Stimulated activated CD8-positive, alpha-beta memory T cell treated with anti-CD3 and anti-CD28 coated beads, Interleukin-4, amount 100 ng/mL, for 4 hours (primary cell): ENCODE results near the gene MMP1.

Experiments used
- DNase-seq, 2 donors: peaks; one replicate each; pipeline ENCODE4 v3.0.0-alpha.2; 2020; ENCODE audit warnings: low read depth in 2 of 2, low spot score in 1 of 2

The MMP1 gene

DNA sequence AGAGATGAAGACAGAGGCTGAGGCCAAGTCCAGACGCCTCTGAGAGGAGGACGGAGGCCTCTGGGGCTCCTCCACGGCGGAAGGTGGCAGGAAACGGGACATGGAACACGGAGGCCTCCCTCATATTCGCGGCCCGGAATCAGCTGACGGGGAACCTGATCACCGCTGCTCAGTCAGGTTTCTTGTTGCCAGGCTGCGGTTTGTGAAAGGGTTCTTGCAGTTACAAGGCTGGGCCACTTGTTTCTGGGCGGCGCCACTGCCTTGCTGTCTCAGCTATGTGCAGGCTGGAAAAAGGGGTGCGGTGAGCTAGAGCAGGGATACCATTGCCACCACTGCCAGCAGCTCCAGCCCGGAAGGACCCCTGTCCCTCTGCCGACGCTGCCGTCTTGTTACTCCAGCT is 10.0 kb upstream of the MMP1 start:
- no peak for DNase-seq

DNA sequence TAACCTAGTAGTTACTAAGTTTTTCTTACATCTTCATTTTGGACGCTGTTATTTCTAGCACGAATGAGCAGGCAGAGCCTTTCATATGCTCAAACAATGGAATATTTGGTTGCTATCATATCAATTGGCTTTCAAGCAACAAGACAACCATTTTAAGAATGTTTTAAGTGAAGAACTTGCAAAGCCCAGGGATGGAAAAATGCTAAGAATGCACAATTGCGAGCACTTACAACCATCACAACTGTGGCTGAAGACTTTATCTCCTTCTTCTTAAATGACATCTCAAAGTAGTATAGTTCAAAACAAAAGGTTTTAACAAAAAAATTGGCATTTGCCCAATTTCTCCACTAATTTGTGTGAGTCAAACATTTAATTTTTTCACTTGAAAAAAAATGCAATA is 8.3 kb upstream of the MMP1 start:
- no peak for DNase-seq

DNA sequence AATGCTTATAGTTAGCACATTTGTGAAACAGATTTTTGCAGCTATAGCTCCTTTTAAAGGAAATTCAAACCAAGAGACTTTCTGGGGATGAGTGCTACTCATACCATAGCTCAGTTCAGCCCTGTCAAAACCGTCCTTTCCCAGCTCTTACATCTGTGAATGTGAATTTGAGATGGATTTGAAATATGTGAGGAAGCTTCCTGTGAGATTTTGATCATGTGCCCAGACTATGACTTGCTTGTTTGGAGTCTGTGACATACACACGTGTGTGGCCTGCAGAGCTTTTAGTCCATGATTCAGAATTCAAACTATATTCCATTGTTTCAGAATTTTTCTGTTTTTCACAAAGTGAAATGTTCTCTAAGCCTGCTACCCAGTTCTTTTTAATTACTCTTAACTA is 4.4 kb upstream of the MMP1 start:
- no peak for DNase-seq

DNA sequence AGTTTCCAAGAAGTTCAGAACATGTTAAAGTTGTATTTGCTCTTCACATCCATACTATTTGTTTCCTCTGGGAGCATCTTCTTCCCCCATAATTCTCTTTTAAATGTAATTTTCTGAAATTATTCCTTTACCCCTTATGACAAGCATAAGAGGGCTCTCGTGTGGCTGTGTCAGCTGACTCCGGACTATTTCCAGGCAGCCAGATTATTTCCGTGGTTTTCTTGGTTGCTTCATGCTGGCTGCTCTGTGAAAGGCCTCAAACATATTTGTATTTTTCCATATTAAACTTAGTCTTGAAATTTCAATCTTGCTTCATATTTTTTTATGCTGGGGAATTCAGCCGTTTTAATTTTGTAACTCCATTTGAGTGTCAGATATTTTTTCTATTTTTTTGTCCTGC is 2.8 kb upstream of the MMP1 start:
- DNase-seq, result no peak

DNA sequence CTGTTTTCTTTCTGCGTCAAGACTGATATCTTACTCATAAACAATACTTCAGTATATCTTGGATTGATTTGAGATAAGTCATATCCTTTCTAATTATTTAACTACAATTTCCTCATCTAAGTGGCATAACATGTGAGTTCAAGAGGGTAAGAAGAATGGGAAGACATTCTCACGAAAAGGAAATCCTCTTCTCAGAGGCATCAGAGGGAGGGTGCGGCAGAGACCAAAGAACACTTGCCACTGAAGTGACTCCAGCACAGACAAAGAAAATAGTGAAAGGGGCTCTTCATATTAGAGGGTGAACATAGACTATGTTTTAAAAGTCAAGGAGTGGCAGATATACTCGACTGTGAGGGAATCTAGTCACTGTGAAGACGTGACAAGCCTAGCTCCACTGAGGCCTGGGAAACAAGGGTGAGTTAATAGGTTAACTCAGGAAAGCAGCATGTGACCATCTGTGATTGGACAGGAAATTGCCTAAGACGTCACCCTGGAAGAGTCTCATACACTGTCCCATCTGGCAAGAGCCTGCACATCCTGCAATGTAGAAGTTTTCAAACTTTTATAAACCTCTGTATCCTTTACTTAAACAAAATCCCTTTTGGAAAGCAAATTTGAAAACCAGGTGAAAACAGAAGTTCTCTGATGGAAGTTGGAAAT is 1.9 kb upstream of the MMP1 start:
- DNase-seq, result no peak

DNA sequence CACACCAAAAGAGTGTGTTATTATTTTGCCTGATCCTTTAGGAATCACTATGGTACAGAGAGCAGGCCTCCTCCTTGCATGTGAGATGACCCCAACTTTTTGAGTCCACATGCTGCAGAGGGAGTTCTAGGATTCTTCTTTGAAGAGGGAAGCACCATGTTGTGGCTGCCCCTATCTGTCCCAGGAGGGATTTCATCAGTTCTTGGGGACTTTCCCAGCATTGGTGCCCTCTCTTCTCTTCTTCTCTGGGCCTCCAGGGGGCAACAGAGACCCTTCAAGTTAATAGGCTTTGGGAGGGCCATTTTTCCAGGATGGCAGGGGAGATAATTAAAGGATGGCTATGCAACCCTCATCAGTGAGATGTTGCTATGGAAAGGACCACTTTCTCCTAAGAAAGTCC is 3.6 kb downstream of the MMP1 start:
- no peak for DNase-seq

DNA sequence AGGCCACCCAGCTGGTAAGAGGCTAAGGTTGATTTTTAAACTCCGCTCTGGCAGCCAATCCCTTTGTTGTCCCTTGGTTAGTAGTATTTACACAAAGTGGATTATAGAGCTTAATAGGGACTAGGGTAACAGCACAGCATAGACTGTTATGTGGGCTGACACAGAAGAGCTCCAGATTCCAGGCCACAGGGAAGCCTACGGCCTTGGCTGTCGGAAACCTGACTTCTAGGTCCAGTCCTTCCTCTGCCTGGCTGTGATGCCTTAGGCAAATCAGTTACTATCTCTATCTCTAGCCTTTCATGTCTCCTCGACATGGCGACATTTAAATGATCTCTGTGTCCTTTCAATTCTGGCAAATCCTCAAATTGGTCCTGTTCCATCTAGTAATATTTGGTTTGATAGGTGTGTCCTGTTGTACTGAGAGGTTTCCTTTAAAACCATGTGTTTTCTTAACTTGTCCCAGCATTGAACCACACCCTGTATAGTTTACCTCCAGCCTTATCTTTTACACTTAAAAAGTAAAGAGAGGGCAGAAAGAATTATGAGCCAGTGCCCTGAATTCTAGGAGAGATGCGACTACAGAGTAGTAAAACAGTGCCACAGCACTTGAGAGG is 4.2 kb downstream of the MMP1 start:
- DNase-seq, result no peak

DNA sequence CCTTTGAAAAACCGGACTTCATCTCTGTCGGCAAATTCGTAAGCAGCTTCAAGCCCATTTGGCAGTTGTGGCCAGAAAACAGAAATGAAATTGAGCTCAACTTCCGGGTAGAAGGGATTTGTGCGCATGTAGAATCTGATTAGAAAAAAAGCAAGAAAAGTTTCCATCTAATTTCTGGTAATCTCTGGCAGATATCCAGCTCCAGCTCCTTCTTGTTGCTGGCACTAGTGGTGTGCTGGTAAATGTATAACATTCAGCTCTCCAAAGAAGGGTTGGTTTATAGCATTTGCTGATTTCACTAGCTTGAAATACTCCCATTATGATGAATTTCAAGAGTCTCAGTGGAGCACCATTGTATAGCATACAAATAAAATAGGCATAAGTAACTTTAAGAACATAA is 5.4 kb downstream of the MMP1 start:
- DNase-seq, result no peak

DNA sequence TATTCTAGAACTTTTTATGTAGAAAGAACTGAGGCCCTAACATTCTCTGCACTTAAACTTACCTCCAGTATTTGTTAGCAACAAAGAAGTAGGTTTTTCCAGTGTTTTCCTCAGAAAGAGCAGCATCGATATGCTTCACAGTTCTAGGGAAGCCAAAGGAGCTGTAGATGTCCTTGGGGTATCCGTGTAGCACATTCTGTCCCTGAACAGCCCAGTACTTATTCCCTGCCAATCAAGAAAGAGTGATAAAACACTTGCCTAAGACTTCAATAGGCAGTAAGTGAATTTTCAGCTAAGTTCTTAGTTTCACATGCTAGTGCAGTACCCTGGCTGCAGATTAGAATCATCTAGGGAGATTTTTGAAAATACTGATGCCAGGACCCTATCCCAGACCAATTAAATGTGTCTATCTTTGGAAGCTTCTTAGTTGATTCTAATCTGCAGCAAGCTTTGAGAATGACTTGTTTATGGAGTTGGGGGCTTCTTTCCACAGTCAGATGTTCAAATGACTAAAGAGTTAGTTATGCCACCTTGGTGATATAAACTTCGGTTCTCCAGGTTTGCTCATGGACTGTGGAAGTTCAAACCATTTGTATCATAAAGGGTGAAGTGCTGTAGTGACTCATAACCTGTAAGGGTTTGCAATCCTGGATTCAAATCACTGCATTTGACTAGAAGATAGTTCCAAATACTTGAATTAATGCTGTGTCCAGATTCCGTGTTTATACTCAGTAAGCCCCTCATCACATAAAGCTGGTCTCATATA is 6.5 kb downstream of the MMP1 start:
- DNase-seq, result no peak

DNA sequence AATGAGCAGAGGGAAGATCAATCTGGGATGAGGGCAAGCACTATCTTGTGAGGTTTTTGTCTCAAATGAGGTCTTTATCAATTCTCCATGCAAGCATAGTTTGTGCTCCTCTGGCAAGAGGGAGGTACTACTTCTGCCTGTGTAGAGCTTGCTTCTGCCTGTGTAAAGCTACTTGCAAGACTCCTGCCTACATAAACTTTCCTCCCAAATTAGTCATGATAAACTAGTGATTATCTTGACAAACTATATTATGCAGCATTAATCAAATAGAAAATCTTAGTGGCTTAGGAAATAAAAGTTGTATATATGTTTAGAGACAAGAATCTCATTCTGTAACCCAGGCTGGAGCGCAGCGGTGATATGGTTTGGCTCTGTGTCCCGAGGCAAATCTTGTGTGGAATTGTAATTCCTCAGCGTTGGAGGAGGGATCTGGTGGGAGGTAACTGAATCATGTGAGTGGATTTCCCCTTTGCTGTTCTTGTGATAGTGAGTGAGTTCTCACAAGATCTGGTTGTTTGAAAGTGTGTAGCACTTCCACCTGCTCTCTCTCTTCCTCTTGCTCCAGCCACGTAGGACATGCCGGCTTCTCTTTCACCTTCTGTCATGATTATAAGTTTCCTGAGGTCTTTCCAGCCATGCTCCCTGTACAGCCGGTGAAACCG is 9.5 kb downstream of the MMP1 start:
- no peak for DNase-seq

DNA sequence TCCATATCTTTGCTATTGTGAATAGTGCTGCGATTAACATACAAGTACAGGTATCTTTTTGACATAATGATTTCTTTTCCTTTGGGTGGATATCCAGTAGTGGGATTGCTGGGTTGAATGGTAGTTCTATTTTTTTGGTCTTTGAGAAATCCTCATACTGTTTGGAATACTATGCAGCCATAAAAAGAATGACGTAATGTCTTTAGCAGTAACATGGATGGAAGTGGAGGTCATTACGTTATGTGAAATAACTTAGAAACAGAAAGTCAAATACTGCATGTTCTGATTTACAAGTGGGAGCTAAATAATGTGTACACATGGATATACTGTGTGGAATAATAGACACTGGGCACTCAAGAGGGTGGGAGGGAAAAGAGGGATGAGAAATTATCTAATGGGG is 13.6 kb downstream of the MMP1 start:
- DNase-seq, result no peak

DNA sequence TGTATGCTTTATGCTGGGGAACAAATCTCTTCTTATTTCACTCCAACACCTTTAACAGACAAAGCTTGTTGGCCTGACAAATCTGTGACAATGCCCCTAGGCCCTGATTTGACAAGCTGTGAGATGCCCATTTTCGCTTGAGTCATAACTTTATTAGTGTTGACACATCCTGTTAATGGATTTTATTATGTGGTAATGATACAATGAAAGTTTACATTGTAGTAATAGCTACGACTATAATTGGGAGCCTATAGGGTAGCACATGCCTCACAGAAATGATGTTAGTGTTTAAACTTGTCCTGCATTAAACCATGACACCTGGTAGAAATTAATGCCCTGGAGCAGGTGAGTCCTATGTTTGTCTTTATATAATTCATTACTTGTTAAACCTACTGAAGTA is 14.2 kb downstream of the MMP1 start:
- no peak for DNase-seq

DNA sequence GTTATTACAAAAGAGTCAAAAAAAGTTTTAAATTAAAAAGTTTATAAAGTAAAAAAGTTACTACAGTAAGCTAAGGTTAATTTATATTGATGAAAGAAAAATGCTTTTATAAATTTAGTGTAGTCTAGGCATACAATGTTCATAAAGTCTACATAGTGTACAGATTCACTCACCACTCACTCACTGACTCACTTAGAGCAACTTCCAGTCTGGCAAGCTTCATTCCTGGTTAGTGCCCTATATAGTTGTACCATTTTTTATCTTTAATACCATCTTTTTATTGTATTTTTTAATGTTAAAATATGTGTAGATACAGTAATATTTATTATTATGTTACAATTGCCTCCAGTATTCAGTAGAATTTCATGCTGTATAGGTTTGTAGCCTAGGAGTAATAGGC is 14.9 kb downstream of the MMP1 start:
- DNase-seq, result no peak

DNA sequence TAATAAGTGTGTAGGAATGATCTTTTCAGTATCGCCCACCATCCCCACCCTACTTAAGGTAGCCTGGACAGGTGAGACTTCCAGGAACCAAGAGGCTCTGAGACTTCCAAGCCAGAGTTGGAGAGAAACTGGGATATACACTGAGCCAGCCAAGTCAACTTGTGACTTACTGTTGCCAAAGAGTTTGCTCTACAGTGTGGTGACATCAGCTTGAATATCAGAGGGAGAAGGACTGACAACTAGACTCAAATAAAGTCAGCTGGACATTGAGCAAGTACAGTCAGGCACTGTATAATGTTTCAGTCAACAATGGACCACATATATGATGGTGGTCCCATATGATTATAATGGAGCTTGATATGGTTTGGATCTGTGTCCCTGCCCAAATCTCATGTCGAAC is 16.3 kb downstream of the MMP1 start:
- DNase-seq, result no peak

DNA sequence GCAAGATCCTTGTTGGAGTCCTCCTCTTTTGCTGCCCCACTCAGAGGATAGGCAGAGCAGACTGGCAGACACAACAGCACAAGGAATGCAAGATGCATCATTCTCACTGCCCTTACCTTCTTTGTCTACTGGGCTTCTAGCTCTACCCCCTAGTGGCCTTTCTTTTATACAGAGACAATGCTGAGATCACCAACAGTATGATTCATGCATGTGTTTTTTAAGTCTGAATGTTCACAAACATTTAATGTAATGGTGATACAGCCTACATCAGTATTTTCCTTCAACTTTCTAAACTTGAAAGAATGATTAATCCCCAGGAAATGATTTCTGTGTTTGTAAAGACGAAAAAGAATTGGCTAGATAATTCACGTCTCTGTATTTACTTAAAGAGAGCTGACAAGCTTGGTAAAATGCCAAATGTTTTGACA is 17.5 kb downstream of the MMP1 start, which contains the start of gene MMP10:
Gene MMP10 (minus strand): TSS at position 138 of the 428 bp plus-strand sequence. CDS start 37 bp downstream, at position 101.
- DNase-seq, result no peak

DNA sequence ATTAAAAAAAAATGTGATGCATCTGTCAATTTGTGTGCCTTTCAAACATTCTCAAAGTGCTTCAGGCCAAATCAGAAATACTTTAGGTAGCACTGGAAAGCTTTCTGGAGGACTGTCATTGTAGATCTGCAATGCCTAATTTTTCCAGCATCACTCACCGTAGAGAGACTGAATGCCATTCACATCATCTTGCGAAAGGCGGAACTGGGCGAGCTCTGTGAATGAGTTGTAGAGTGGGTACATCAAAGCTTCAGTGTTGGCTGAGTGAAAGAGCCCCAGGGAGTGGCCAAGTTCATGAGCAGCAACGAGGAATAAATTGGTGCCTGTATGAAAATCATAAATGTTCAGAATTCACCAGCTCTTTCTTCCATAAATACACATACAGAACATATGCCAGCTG is 21.5 kb downstream of the MMP1 start:
- no peak for DNase-seq

DNA sequence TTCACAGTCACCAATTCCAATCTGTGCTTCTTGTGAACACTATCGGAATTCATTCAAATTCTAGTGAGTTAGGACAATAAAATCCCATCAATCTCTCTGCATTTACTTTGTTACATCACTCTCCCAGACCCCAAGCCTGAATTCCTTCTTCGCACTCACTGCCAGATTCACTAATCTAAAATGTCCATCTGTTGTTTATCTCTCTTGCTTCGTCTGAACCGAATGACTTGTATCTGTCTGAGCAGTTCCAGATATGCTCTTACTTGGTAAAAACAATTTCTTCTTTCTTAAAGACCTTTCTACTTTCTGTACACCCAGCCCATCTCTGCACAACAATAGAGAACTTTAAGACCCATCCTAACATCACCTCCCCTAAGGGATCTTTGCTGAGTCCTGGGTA is 24.6 kb downstream of the MMP1 start:
- no peak for DNase-seq

DNA sequence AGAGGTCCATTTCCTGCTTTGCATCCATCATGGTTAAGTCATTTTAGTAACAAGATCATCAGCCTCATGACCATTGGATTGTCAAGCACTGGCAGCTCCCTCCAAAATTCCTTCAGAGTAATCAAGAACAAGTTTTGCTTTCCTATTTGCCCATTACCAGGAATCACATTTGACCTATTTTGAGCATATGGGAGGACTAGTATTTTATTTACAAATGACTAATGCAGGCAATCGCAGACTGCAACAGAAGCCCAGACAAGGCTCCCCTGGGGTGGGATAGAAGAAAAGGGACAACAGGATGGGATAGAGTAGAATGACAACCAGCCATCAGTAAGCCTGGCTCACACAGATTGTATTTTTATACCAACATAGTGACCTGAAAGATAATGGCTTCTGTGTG is 26.6 kb downstream of the MMP1 start:
- DNase-seq, result no peak

DNA sequence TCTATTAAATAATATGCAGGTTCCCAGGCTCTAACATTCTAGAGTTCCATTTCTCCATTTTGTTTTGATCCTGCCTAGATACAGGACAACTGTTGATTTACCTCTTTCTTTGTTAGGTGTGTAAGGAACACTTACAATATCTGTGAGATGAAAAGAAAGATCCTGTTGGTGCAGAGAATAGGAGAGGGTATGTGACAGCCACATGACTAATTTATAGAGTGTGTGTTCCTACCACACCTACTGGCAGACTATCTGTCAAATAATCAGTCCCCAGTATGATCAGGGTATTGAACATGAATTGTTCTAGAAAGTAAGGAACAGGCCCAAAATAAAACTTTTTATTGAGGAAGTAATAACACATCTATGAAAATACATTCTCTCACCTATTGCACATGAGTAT is 27.8 kb downstream of the MMP1 start:
- DNase-seq, result no peak

DNA sequence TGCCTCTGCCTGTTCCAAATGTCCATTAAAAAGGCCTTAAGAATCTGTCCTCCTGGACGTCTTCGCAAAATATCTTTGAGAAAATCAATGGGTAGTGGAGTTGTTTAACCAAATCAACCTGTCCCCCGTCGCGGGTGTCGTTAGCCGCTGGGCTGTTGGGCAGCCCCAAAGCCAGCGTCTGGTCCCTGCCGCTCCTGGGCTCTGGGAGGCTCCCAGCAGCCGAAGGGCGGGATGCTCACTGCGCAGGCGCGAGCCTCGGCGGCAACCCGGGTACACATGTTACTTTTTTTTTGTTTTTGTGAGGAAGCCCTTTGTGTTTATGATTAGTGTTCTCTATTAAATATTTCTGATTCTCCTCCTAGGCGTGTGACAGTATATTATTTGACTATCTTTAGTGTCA is 30.2 kb downstream of the MMP1 start:
- DNase-seq, result no peak

DNA sequence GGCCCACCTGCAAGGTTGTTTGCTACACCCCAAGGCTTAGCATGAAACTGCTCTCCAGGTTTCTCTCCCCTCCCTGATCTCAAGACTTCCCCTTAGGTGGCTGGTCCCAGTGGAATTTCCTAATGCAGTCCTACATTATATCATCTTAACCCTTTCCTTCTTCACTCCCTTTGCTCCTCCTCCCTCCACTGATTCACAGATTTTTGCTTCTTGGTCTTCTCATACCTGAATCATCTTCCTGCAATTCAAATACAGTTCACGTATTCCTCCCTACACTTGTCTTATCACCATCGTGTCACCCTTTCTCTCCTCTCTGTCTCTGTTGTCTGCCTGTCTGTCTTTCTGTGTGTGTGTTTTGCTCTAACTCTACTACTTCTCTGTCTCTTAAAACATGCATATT is 34.5 kb downstream of the MMP1 start:
- DNase-seq, result no peak

DNA sequence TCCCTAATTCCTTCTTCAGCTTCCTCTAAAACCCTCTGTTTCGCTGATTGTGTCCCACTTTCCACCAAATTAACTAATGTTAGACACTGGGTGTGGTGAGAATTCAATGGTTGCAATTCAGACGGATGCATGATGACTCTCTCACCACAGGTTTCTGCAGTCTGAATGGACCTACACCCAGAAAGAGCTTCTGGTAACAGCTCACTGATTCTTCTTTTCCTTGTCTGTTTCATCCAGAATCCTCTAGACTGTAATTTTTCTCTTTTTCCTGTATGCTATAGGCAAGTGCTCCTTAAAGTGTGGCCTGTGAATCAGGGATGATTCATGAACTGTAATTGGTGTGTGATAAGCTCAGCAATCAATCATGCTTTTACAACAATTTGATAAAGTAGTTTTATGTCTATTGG is 35.6 kb downstream of the MMP1 start:
- DNase-seq, result no peak
